HEK293 (cell line): ENCODE measurements around the gene MYO18B.

Experiments
- CTCF ChIA-PET: fragments of 350-600 bp; formaldehyde crosslinking; extraction: SDS; loops from one replicate; lab custom pipeline; 2021; ENCODE audit warnings: antibody characterized with exemption; lab: Yijun Ruan, JAX
- POLR2A ChIA-PET: fragments of 300-600 bp; formaldehyde crosslinking; extraction: SDS; loops from one replicate; lab custom pipeline; 2020; ENCODE audit warnings: antibody characterized with exemption, inconsistent platforms; lab: Yijun Ruan, JAX
- H3K27ac ChIP-seq: fragments of 200-500 bp; sonication (Bioruptor generic); 2 replicates; pipeline ENCODE4 v1.5.1; 2014; ENCODE audit warnings: low read depth, low read length, control low read depth, inconsistent platforms; ENCODE audit errors: extremely low read depth
- H3K36me3 ChIP-seq, 2 experiments: fragments of 200-500 bp in 1 of 2; sonication (Bioruptor generic) in 1 of 2; 1 replicate in 1 of 2; 2 replicates in 1 of 2; pipeline ENCODE4 v1.5.1; 2014 to 2017; ENCODE audit warnings: inconsistent platforms in 2 of 2, low read length in 2 of 2; ENCODE audit not compliant: control insufficient read depth in 2 of 2, insufficient read depth in 1 of 2
- H3K4me1 ChIP-seq: fragments of 200-500 bp; sonication (Bioruptor generic); 2 replicates; pipeline ENCODE4 v1.5.1; 2014; ENCODE audit warnings: mild to moderate bottlenecking, low read length, inconsistent platforms; ENCODE audit not compliant: control insufficient read depth, insufficient read depth
- H3K4me3 ChIP-seq: 2 replicates; pipeline ENCODE4 v1.5.1; 2011; ENCODE audit warnings: low read depth, mild to moderate bottlenecking, control low read depth, low read length, moderate library complexity
- H3K9me3 ChIP-seq: fragments of 200-500 bp; sonication (Bioruptor generic); 2 replicates; pipeline ENCODE4 v1.5.1; 2014; ENCODE audit warnings: low read depth, low read length, inconsistent platforms; ENCODE audit not compliant: control insufficient read depth, insufficient read depth
- CTCF ChIP-seq: fragments of 450-650 bp; formaldehyde crosslinking; IDR thresholded peaks from 2 replicates; pipeline ENCODE4 v1.5.1; 2016; ENCODE audit warnings: missing biosample characterization, missing genetic modification characterization
- ELK4 ChIP-seq: IDR thresholded peaks from 2 replicates; pipeline ENCODE4 v1.6.1; 2011; ENCODE audit warnings: mild to moderate bottlenecking, low read depth, low read length, borderline replicate concordance
- KLF1 ChIP-seq: fragments of 450-650 bp; formaldehyde crosslinking; IDR thresholded peaks from 2 replicates; pipeline ENCODE4 v1.5.1; 2016; ENCODE audit warnings: missing biosample characterization, missing genetic modification characterization
- KLF16 ChIP-seq: fragments of 450-650 bp; formaldehyde crosslinking; IDR thresholded peaks from 2 replicates; pipeline ENCODE4 v1.5.1; 2017; ENCODE audit warnings: missing biosample characterization, missing genetic modification characterization
- KLF7 ChIP-seq: fragments of 450-650 bp; formaldehyde crosslinking; IDR thresholded peaks from 2 replicates; pipeline ENCODE4 v1.5.1; 2016; ENCODE audit warnings: missing biosample characterization, missing genetic modification characterization, borderline replicate concordance
- MYNN ChIP-seq: fragments of 450-650 bp; formaldehyde crosslinking; IDR thresholded peaks from 2 replicates; pipeline ENCODE4 v1.5.1; 2016; ENCODE audit warnings: missing biosample characterization, missing genetic modification characterization, borderline replicate concordance
- PRDM1 ChIP-seq: fragments of 450-650 bp; formaldehyde crosslinking; IDR thresholded peaks from 2 replicates; pipeline ENCODE4; 2016; ENCODE audit warnings: missing biosample characterization, missing genetic modification characterization
- TCF7L2 ChIP-seq: IDR thresholded peaks from 2 replicates; pipeline ENCODE4 v1.6.1; 2011; ENCODE audit warnings: low read depth, mild to moderate bottlenecking, inconsistent platforms, low read length, moderate library complexity, borderline replicate concordance
- YY1 ChIP-seq: fragments of 450-650 bp; formaldehyde crosslinking; IDR thresholded peaks from 2 replicates; pipeline ENCODE4 v1.5.1; 2018; ENCODE audit warnings: missing biosample characterization, missing genetic modification characterization
- ZBTB17 ChIP-seq: fragments of 450-650 bp; formaldehyde crosslinking; IDR thresholded peaks from 2 replicates; pipeline ENCODE4 v1.5.1; 2016; ENCODE audit warnings: missing biosample characterization, missing genetic modification characterization
- ZBTB7A ChIP-seq: fragments of 450-650 bp; formaldehyde crosslinking; IDR thresholded peaks from 2 replicates; pipeline ENCODE4 v1.5.1; 2016; ENCODE audit warnings: low read depth, missing biosample characterization, missing genetic modification characterization
- ZNF16 ChIP-seq: fragments of 450-650 bp; formaldehyde crosslinking; IDR thresholded peaks from 2 replicates; pipeline ENCODE4 v1.5.1; 2016; ENCODE audit warnings: low read depth, missing biosample characterization, missing genetic modification characterization
- ZNF2 ChIP-seq: fragments of 450-650 bp; formaldehyde crosslinking; IDR thresholded peaks from 2 replicates; pipeline ENCODE4 v1.5.1; 2016; ENCODE audit warnings: missing biosample characterization, missing genetic modification characterization
- ZNF394 ChIP-seq: fragments of 450-650 bp; formaldehyde crosslinking; IDR thresholded peaks from 2 replicates; pipeline ENCODE4 v1.5.1; 2016; ENCODE audit warnings: missing biosample characterization, missing genetic modification characterization, mild to moderate bottlenecking, moderate library complexity, borderline replicate concordance
- ZNF518A ChIP-seq: fragments of 450-650 bp; formaldehyde crosslinking; conservative IDR thresholded peaks from 2 replicates; pipeline ENCODE4 v1.5.1; 2016; ENCODE audit warnings: low read depth, missing biosample characterization, missing genetic modification characterization
- ZNF521 ChIP-seq: fragments of 450-650 bp; formaldehyde crosslinking; IDR thresholded peaks from 2 replicates; pipeline ENCODE4 v1.5.1; 2017; ENCODE audit warnings: missing biosample characterization, mild to moderate bottlenecking, missing genetic modification characterization
- ZNF544 ChIP-seq: fragments of 450-650 bp; formaldehyde crosslinking; IDR thresholded peaks from 2 replicates; pipeline ENCODE4 v1.5.0; 2017; ENCODE audit warnings: missing biosample characterization, missing genetic modification characterization
- ZNF560 ChIP-seq: fragments of 450-650 bp; formaldehyde crosslinking; IDR thresholded peaks from 2 replicates; pipeline ENCODE4 v1.5.1; 2017; ENCODE audit warnings: missing biosample characterization, missing genetic modification characterization, borderline replicate concordance
- ZSCAN30 ChIP-seq: fragments of 450-650 bp; IDR thresholded peaks from 2 replicates; pipeline ENCODE4 v1.5.1; 2018; ENCODE audit warnings: missing biosample characterization, mild to moderate bottlenecking, missing genetic modification characterization, moderate library complexity
- TF ChIP-seq, protein P1 (sequence below): fragments of 450-650 bp; formaldehyde crosslinking; IDR thresholded peaks from 2 replicates; pipeline ENCODE4 v1.5.1; 2017; ENCODE audit warnings: missing biosample characterization, mild to moderate bottlenecking, missing genetic modification characterization, moderate library complexity

MYO18B gene

DNA sequence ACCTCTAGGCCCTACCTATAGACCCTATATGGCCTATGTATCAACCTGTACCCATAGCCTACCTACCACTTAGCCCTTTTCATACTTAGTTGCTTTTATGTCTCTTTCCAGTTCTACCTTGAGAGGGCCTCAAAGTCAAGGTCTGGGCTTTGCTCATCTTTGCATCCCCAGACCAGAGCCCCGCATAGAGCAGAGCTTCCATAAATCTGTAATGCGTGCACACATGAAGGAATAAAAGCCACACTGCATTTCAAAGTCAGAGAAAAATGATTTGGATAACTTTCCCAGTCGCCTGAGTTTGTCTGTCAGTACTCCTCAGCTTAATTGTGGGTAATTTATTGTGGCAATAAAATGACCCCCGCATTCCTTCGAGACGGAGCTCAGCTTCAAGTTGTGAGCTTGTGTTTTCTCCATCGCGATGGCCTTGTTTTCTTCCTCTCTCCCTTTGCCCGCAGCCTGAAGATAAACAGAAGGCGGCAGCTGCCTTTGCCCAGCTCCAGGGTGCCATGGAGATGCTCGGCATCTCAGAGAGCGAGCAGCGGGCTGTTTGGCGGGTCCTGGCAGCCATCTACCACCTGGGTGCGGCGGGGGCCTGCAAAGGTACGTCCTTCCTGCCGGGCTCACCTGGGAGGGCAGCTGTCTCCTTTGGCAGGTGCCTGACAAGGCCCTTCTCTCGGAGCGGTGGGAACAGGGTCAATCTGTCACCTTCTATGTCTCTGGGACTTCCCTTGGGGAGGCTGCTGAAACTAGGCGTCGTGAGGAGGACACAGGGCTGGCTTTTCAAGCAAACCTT, 55.7 kb downstream of the MYO18B start (continued):
- TF ChIP-seq ZNF518A (tag by site-specific recombination) (no peak), KLF1 (tag by site-specific recombination) (no peak), ZNF544 (tag by site-specific recombination) (no peak), ZBTB17 (tag by site-specific recombination) (no peak), YY1 (tag by site-specific recombination) (no peak), ZNF2 (tag by site-specific recombination) (no peak), ELK4 (no peak), MYNN (tag by site-specific recombination) (no peak)

- Histone ChIP-seq H3K9me3 (no peaks in the 10 kb centered on the region), H3K36me3 (no peaks in the 10 kb centered on the region), H3K4me3 (no peak overlapping the region), H3K4me1 (no peaks in the 10 kb centered on the region), H3K27ac (no peak overlapping the region)
- POLR2A ChIA-PET: no interaction called here
- CTCF ChIA-PET: interaction anchor here (0.9 to 1.6 kb wide), 4 partner anchors 10 to 103 kb away, joined by 3 to 6 read pairs (median 4); no protein-coding TSS in a partner anchor
- TF ChIP-seq ZNF521 (no peak), CTCF (tag by site-specific recombination) (no peak)
Observed at GRCh38 chr22:25800766-25801165, 58.8 kb downstream of the MYO18B start.

- H3K27ac ChIP-seq: no peak overlapping the region
- no peaks in the 10 kb centered on the region for H3K9me3 ChIP-seq
- no peaks in the 10 kb centered on the region for H3K4me1 ChIP-seq
- no peaks in the 10 kb centered on the region for H3K36me3 ChIP-seq
- POLR2A ChIA-PET: no interaction called here
- TF ChIP-seq KLF7 (tag by site-specific recombination): no peak
- TF ChIP-seq ZNF560 (tag by site-specific recombination): no peak
- TF ChIP-seq ZSCAN30: no peak
- TF ChIP-seq PRDM1: no peak
- TF ChIP-seq, protein P1, sequence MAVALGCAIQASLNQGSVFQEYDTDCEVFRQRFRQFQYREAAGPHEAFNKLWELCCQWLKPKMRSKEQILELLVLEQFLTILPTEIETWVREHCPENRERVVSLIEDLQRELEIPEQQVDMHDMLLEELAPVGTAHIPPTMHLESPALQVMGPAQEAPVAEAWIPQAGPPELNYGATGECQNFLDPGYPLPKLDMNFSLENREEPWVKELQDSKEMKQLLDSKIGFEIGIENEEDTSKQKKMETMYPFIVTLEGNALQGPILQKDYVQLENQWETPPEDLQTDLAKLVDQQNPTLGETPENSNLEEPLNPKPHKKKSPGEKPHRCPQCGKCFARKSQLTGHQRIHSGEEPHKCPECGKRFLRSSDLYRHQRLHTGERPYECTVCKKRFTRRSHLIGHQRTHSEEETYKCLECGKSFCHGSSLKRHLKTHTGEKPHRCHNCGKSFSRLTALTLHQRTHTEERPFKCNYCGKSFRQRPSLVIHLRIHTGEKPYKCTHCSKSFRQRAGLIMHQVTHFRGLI (tag by site-specific recombination): no peak
- TF ChIP-seq TCF7L2: no peak
- no peak for TF ChIP-seq ZNF16 (tag by site-specific recombination)
- no peak for TF ChIP-seq KLF16 (tag by site-specific recombination)
- no peak for TF ChIP-seq ZNF394
- TF ChIP-seq ZBTB7A (tag by site-specific recombination): no peak
- CTCF ChIA-PET: no interaction called here
- H3K4me3 ChIP-seq: no peak overlapping the region
Observed at GRCh38 chr22:25802018-25802417, 60.0 kb downstream of the MYO18B start.
